ENCODE results near the gene PDK2. TPM values are rescaled to one million over a fixed set of nuclear protein-coding genes. Genes with fewer than 3 reads are reported as not detected.

Gene PDK2
- 24.8 TPM for polyA plus RNA-seq (2013, experiment 1 of 2; ENCODE audit: insufficient read length)
- 25.4 TPM for polyA plus RNA-seq (2013, experiment 2 of 2; ENCODE audit: insufficient read length)

DNA sequence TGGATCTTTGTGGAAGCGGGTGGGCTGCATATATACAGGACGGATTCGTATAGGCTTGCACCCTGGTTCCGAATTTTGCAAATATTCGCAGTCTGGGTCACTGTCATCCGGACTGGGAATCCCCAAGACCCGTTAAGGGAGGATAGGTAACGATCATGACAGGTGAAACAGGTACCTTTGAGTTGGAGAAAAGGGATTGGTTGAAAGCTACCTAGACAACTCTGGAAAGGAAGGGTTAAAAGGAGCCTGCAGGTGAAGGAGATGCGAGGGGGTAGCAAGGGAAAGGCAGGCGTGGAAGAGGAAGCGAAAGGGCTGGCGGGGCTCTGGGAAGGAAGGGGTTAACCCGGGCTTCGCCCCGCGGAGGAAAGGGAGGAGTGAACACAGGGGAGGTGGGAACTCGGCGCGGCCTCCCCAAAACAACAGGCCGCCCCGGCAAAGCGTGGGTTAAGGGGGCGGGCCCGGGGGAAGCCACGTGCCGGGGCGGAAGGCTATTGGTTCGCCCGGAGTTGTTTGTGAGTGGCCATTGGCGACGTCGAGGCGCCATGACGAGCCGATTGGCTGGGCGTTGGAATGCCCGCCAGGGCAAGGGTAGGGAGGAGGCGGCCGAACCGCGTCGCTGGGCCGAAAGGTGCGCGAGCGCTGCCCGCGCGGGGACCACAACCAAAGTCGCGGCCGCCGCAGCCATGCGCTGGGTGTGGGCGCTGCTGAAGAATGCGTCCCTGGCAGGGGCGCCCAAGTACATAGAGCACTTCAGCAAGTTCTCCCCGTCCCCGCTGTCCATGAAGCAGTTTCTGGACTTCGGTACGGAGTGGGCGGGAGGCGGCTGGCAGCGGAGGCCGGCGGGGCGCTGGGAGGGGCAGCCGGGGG lies at the start of gene PDK2:
TSS of gene PDK2 (plus strand) at position 599 of the 867 bp plus-strand sequence. CDS start at position 684, 85 bp downstream.
- peak; percentile 96 for DNase-seq

DNA sequence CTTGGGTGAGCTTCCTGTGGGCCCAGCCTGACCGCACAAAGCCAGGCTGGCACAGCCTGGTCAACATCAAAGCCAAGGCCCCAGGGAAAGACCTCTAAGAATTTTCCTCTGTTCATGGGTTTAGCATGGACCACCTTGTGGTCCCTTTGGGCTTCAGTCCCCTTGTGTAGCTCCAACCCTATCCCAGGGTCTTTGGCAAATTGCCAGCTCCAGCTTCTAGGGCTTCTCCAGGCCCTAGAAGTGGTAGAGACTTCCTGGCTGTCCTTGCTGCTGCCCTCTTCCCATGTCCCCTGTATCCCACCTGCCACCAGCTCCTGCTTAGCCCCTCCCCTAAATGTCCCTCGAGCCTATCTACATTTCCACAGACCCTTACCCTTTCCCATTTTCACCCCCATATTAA lies 49.0 kb upstream of the PDK2 start:
- DNase-seq, result no peak

DNA sequence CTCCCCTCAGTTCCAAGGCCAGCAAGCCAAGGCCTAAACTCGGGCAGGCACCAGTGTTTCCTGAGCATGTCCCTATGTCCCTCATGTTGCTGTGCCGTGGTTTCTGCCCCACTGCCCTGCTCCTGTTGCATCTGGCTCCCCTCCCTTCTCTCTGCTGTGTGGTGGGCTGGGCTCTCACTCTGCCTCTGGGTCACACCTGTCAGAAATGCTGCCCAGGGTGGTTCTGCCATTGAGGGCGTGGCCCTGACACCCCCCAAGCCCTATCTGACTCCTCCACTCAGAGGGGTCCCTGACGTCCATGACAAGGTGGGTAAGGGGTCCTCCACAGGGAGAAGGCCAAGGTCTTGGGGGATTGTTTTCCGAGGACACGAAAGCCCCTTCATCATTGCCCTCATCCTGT lies 48.5 kb upstream of the PDK2 start:
- DNase-seq, result no peak

DNA sequence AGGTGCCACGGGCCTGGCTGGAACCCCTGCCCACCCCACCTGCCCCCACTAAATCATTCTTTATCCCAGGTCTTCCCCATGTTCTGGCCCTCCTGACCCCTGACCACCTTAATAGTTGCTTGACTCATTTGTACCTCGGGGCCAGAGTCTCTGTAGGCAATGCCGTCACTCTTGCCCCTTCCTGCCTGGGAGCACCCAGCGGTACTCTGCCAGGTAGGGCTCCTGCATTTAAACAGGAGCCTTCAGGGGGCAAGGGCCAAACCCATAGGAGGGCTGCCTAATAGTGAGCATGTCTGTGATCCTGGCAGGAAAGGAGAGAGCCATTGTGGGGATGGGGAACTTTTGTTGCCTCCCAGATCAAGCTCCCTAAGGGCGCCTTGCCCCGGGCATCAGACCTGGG lies 48.1 kb upstream of the PDK2 start:
- no peak for DNase-seq

DNA sequence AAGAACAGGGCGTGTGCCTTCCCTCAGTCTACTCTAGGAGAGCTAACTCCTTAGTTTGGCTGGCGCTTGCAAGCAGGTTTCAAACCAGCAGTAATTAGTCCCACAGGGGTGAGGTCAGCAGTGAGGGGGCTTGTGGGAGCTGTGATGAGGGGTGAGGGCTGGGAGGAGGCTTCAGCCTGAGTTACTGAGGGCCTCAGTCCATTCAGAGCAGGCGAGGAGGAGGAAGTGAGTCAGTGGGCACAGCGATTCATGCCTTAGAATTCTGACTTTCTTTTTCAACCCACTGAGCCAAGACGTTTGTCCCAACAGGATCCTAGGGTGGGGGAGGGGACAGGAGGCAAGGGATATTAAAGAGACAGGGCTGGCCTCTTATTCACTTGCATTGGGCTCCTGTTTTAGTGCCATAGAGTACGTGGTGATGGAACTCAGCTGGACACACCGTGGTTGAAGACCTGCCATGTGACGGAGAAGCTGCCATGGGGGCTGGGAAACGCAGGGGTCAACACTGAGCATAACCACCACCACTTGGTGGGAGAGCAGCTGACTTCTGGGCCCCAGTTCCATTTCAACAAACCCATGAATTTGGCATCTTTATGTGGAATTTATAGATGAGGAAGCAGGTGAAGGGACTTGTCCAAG lies 47.5 kb upstream of the PDK2 start:
- DNase-seq, result peak; percentile 84

DNA sequence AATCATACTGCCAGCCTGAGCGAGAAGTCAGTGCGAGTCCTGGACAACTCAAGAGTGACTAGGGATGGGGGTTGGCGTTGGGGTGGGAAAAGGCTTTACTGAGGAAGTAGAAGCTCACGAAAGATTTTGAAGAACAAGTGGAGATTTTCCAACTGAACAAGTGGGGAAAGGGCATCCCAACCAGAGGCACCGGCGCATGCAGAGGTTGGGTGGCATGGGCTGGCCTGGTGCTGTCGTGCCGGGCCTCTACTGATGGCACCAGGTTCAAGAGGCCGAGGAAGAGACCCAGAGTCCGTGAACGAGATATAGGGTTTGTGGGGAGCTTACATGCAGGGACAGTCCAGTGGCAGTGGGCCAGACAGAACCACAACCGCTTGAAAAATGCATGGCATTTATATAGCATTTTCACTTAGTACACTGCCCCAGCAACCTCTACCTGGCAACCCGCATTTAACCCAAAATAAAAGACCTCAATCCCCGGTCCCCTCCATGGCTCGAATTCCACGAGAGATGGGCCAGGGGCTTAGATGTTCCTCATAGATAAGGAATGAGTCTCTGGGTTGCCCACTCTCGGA lies 46.9 kb upstream of the PDK2 start:
- DNase-seq, result peak; percentile 58

DNA sequence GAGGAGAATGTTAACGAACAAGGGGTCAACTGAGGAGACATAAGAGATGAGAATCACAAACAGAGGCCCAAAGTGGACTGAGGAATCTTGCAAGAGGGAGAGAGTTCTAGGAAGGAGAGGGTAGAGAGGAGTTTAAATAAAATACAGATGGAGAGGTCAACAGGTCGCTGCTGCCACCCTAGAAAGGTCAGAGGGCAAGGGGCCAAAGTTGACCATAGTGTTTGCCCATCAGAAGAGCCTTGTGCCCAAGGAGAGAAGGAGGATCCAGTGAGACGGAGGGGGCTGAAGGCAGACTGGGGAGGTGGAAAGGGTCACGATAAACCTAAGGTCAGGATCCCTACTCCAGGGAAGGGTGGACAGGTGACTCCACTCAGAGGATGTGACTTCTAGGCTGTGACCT lies 46.2 kb upstream of the PDK2 start:
- no peak for DNase-seq

DNA sequence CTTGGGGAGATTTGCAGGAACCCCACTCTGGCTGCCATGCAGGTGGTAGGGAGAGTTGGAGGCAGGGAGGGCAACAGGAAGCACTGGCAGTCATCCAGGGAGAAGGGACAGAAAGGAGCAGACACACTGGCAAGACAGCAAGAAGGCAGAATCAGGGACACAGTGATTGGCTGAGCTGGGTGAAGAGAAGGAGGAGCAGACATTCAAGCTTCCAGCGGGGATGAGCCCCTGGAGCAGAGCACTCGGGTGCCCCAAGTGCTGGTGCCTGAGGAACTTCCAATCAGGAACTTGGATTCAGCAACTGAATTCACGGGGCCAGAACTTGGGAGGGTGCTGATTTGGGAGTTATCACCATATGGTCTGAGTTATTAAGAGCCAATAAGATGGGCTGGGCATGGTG lies 45.5 kb upstream of the PDK2 start:
- peak; percentile 37 for DNase-seq

DNA sequence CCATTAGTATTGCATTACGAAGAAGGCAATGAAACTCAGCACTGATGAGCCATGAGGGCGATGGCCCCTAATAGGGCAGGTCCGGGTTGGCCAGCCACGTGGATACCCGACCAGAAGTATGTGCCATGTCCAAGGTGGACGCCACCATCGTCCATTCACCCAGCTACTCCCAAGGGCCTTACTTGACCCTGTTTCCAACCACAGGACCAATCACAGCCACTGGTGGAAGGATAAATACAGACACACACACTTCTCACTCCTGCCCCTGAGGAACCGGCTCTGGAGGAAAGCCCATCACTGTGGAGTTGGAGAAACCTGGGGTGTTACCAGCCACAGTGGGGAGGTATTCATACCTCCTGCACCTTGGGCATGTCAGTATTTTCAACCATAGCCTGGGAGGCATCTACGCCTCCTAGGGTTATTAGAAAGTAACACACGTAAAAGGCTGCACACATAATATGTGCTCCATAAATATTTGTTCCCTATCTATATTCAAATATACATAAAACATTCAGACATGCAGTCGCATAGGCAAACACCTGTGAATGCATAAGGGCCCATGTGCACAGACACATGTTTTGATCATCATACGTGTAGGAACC lies 44.6 kb upstream of the PDK2 start:
- DNase-seq, result no peak

DNA sequence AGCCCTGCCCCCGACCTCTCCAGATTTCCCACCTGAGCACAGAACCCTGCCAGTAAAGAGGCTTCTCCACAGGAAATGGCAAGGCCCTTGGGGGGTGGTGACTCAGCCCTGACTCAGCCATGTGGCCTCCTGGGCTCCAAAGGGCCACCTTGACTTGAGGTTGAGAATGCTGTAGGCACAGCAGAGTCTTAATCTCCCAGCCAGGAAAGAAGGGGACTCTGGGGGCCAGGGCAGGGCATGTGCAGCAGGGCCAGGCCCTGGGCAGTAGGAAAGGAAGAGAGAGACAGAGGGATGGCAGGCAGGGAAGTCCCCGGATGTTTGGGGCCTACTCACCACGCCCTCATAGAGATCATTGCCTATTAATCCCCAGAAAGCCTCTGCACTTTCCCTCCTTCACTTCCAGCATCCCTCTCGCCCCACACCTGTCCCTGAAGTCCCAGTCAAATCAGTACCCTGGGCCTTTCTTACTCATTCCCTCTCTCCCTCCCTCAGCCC lies 44.0 kb upstream of the PDK2 start:
- DNase-seq, result peak; percentile 88

DNA sequence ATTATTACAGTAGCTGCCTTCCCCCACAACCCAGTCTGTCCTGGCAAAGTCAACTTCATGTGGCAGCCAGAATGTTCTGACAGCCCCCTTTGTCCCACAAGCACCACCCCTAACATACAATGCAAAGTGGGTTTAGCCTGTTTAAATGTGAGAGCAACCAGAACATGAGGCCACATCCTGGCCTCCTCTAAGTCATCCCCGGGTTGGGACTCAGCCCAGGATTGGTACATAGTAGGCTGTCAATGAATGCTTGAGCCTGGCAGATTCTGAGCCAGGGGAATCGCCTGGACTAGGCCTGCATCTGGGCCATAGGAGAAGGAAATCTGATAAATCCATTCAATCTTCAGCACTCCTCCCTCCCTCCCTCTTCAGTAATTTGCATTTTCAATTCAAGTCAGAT lies 43.5 kb upstream of the PDK2 start:
- no peak for DNase-seq

DNA sequence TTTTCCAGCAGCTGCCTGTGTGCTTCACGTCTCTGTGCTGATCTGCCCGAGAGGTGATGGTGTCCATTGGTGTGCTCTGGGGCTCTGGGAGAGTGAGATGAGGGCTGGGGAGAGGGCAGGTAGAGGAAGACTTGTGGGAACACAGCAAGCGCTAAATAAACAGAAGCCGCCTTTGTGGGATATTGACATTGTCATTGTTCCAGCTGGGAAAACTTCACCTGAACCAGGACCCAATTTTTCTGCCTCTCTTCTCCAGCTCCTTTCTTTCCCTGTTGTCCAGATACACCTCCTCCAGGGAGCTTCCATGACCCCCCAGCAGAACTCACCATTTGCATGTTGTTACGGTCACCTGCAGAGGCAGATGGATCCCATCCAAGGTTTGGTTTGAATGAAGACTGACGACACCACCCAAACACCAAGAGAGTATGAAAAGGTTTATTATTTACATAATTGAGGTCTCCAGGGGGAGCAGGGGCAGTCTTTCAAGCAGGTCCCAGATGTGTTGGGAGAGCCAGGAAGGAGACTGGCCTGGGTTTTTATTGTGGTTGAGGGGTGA lies 42.8 kb upstream of the PDK2 start:
- no peak for DNase-seq

DNA sequence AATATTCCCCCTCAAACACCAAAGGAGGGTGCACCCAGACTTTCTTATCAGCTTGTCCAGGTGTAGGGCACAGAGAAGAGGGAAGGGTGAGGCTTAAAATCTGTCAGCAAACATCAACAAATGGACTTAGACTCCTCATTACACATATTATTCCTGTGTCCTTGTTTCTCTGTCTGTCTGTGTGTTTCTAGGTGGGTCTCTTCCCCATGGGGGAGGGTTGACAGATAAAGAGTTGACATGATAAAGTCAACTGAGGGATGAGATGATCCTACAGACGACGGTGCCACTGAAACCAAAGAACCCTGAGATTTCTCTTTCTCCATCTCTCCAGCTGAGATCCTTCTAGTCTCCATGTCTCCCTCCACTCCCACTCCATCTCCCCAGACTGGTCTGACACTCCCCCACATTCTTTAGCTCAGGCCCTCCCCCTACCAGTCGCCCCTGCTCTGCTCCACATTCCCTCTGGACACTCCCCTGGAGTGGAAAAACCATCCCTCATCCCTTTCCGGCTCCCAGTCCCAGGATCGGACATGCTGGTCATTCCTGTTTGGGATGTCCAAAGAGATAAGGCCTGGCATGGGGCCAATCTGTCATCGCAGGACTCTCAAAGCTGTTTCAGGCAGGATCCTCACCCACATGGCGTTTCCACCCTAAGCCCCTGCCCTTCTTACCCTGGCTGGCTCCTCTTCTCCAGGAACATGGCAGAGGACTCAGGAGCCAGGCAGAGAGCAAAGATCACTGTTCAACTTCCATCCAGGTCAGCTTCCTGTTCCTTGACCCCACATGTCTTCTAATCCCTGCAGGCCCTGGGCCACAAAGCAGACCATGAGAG lies 42.1 kb upstream of the PDK2 start:
- peak; percentile 55 for DNase-seq

DNA sequence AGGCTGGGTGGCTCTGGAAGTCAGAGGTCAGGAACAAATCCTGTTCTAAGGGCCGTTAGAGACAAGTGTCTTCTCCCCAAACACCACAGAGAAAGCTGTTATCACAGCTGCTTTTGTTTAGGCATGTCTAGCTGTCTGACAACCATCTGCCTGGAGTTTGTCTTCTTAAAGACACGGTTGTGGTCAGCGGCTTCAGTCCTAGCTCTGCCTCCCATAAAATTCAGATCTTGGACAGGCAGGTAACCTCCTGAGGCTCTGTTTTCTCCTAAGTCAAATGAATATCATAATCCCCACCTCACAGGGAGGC lies 41.5 kb upstream of the PDK2 start:
- DNase-seq, result peak; percentile 53

DNA sequence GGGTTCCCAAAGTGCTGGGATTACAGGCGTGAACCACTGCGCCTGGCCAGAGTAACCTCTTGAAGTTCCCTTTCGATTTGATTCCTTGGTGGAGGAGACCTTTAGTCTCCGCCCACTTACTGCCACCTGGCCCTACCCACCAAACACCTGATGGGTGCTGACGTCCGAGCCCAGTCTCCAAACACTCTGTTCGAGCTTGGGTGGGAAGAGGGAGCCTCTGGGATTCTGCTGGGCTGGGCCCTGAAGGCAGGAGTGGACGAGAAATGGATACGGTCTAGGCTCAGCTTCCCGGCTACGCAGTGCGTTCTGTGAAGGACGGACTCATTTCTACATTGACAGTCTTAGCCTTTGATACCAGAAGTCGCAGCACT lies 40.1 kb upstream of the PDK2 start:
- no peak for DNase-seq

DNA sequence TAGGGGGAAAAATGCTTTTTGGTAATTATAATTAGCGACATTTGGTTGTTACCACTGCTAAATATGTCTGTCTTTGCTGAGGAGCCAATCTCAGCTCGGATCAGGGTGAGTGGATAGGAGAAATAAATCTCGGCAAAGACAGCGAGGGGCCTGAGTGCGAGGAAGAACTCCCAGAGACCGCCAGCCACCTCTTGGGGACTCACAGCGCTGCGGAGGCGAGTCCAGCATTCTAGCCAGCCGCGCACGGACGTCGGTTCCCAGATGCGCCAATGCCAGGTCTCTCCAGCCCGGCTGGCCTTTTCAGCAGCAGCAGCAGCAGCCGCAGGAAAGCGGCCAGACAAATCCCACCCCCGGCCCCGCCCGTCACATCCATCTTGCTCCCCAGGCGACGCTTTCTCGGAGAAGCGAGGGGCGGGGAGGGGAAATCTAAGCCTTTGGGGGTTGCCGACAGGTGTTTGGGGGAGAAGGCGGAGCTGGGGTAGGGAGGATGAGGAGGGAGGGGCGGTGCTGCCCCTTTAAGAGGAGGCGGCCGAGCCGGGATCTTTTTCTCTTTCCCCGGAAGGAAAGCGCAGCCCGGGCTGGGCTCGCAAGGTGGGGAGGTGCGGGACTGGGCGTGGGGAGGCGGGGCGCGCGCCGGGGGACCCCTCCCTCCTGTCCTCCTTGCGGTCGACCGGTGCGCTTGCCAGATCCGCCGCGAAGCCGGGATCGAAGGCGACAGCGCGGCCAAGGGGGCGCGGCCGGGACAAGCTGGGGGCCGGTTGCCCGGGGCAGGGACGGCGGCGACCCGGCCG lies 39.5 kb upstream of the PDK2 start, which contains the start of gene ITGA3:
TSS of gene ITGA3 (plus strand) at position 685 of the 791 bp plus-strand sequence. CDS start 330 bp downstream, outside the sequence.
- DNase-seq, result peak; percentile 79

DNA sequence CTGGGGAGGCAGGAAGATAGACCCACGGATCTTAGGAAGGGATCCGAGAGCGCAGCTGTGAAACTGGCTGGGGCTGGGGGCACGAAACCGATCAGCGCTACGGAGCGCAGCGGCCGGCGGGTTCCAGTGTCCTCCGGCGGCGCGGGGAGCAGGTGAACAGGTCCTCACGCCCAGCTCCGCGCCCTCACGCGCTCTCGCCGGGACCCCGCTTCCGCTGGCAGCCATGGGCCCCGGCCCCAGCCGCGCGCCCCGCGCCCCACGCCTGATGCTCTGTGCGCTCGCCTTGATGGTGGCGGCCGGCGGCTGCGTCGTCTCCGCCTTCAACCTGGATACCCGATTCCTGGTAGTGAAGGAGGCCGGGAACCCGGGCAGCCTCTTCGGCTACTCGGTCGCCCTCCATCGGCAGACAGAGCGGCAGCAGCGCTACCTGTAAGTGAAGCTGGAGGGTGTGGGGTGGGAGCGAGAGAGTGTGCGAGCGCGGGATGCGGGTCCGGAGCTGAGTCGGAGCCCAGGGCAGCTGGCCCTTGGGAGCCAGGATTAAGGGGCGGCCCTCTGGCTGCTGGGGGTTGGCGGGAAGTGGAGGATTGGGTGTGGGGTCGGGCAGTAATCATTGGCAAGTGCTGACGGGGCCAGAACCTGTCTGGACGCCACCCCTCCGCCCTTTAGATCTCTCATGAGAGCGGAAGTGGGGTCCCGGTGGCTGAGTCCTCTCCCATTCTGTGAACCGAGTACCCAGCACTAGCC lies 38.8 kb upstream of the PDK2 start:
- peak; percentile 60 for DNase-seq

DNA sequence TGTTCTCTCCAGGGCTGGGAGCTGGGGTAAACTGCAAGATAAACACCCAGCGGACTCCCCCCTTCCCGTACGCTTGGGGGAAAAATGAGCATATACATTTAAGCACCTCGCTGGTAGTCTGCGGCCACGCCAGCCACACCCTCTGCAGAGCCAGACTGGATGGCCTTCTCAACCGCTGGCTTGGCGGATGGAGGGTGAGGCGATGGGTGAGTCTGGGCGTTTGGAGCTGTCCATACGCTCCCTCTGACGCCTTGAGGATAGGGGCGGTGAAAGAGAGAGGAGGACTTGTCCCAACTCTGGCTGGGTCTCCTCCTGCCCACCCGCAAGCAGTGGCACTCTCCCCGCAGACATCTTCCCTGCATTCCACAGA lies 38.2 kb upstream of the PDK2 start:
- DNase-seq, result no peak

DNA sequence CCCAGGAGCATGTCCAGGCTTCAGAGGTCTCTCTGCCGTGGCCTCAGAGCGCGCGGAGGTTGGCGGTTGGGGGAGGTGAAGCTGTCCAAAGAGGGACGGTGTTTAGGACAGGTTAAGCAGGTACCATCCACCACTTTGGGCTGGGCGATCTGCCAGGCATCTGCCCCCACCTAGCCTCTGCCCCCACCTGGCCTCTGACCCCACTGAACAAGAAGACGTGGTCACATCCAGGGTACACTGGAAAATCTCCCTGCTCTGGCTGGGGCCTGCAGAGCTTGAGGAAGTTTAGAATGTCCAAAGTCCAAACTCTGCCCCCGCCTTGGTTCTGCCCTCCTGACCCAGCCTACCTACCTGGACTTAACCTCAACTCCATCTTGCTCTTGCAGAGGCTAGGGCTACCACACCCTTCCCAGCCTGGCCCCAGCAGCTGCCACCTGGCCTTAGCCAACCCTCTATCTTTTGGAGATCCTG lies 37.6 kb upstream of the PDK2 start:
- DNase-seq, result no peak

DNA sequence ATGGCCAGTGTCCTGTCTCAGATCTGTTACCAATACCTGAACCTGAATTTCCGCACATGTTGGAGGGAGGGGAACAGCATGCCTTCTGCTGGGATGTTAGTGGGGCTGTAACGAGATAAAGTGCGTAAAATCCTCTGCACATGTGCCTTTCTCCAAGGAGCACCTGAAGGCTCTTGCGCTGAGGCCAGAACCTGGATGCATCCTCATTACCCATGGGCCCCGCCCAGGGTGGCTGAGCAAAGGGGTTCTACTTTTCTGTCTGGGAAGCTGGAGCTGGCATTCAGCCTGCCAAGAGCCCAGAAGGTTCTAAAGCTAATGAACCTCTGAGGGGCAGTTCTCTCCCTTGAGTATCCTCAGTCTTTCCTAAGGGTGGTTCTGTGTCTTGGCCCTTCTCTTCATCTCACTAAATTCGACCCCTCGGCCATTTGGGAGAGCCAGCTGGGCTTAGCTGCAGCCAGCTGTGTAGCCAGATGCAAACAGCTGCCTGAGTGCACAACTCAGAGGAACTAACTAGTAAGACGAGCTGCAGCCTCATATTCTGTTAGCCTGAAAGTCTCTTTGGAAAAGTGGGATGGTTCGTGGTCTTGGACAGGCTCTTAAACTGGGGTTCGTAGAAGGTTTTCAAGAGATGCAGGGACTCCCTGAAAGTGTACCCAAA lies 36.7 kb upstream of the PDK2 start:
- DNase-seq, result no peak
